HG02610 (cell line): ENCODE data around the gene SCAI.
"Not testable (repeated sequence)": the region's sequence is repeated elsewhere in the genome, so short reads cannot be mapped to it uniquely, and the experiment has no call there.

Source experiments
- ATAC-seq: cut with Tn5 transposase; IDR thresholded peaks from one replicate; pipeline ENCODE4 v1.9.1; 2021; ENCODE audit warnings: mild to moderate bottlenecking, moderate library complexity; ENCODE audit not compliant: unreplicated experiment

SCAI gene

GRCh38 chr9:125106285-125106893 lies 36.9 kb downstream of the SCAI start:
- no peak for ATAC-seq

GRCh38 chr9:125103770-125104460 lies 39.4 kb downstream of the SCAI start:
- no peak for ATAC-seq

- ATAC-seq: no peak
These were observed 40.3 kb downstream of the SCAI start for GRCh38 chr9:125103021-125103420.

GRCh38 chr9:125100822-125101221 lies 42.5 kb downstream of the SCAI start:
- no peak for ATAC-seq

- ATAC-seq: no peak
These were observed 43.5 kb downstream of the SCAI start for GRCh38 chr9:125099816-125100215.

- ATAC-seq: no peak
These were observed 47.4 kb downstream of the SCAI start for GRCh38 chr9:125095821-125096443.

- no peak for ATAC-seq
These were observed 52.2 kb downstream of the SCAI start for GRCh38 chr9:125091121-125091520.

- ATAC-seq: peak; percentile 75
These were observed 54.0 kb downstream of the SCAI start for GRCh38 chr9:125089331-125089730.

GRCh38 chr9:125088752-125089151 lies 54.6 kb downstream of the SCAI start:
- ATAC-seq: no peak

GRCh38 chr9:125085703-125086477 lies 57.4 kb downstream of the SCAI start:
- no peak for ATAC-seq

- not testable (repeated sequence) for ATAC-seq
These were observed 61.1 kb downstream of the SCAI start for GRCh38 chr9:125082197-125082596.

GRCh38 chr9:125080797-125081196 lies 62.5 kb downstream of the SCAI start:
- ATAC-seq: not testable (repeated sequence)

GRCh38 chr9:125079931-125080330 lies 63.4 kb downstream of the SCAI start:
- no peak for ATAC-seq

- ATAC-seq: no peak
These were observed 67.3 kb downstream of the SCAI start for GRCh38 chr9:125075997-125076396.

- ATAC-seq: no peak
These were observed 68.4 kb downstream of the SCAI start for GRCh38 chr9:125074976-125075375.

GRCh38 chr9:125066839-125067619 lies 76.3 kb downstream of the SCAI start:
- ATAC-seq: no peak

- ATAC-seq: no peak
These were observed 81.9 kb downstream of the SCAI start for GRCh38 chr9:125061391-125061790.

GRCh38 chr9:125049212-125050049 lies 93.9 kb downstream of the SCAI start:
- no peak for ATAC-seq

GRCh38 chr9:125043631-125044030 lies 99.7 kb downstream of the SCAI start:
- ATAC-seq: no peak

GRCh38 chr9:125043148-125043547 lies 100.2 kb downstream of the SCAI start:
- no peak for ATAC-seq
